Right lobe of liver (tissue), 4 donors: ENCODE results near the gene COX6B2.

Experiments used
- POLR2A ChIP-seq: fragments of 450-650 bp; IDR thresholded peaks from one replicate; pipeline ENCODE4 v1.6.1; 2017; ENCODE audit warnings: antibody characterized with exemption, mild to moderate bottlenecking
- TF ChIP-seq, protein P1 (sequence below), 4 donors: fragments of 200-600 bp in 3 of 4; fragments of 450-650 bp in 1 of 4; IDR thresholded peaks; one replicate each; pipeline versions ENCODE4 v1.5.1 to v1.8.0; 2016 to 2022; ENCODE audit warnings: antibody characterized with exemption in 4 of 4, mild to moderate bottlenecking in 2 of 4
- donor health status: DM: no; HTN: no; CAD: no.
- donor health status: DM: no; HTN: no; CAD: no.
- donor health status: DM: no; HTN: yes; CAD: no.

DNA sequence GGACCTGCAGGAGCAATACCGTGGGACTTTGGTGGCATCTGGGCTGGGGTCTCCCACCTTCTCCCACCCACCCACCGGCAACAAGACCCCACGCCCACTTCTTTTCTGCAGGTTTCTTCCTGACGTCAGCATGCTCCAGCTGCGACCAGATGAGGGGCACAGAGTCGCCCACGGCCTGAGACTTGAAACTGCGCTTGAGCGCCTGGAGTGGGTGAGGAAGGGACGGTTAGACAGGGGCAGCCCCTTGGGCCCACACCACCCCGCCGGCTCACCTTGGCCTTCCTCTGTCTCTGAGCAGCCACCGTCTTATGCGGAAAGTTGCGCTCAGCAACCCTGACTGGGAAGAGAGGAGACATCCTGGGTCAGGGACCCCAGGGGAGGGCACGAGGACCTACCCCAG lies 6.4 kb upstream of the COX6B2 start:
- TF ChIP-seq, protein P1, sequence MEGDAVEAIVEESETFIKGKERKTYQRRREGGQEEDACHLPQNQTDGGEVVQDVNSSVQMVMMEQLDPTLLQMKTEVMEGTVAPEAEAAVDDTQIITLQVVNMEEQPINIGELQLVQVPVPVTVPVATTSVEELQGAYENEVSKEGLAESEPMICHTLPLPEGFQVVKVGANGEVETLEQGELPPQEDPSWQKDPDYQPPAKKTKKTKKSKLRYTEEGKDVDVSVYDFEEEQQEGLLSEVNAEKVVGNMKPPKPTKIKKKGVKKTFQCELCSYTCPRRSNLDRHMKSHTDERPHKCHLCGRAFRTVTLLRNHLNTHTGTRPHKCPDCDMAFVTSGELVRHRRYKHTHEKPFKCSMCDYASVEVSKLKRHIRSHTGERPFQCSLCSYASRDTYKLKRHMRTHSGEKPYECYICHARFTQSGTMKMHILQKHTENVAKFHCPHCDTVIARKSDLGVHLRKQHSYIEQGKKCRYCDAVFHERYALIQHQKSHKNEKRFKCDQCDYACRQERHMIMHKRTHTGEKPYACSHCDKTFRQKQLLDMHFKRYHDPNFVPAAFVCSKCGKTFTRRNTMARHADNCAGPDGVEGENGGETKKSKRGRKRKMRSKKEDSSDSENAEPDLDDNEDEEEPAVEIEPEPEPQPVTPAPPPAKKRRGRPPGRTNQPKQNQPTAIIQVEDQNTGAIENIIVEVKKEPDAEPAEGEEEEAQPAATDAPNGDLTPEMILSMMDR (IDR thresholded peaks at IDR 0.05), result no peak
- no peak for TF ChIP-seq POLR2A
